ENCODE measurements around the gene SIPA1L2. TPM values are rescaled to one million over a fixed set of nuclear protein-coding genes. Genes with fewer than 3 reads are reported as not detected.
"Not testable (repeated sequence)": the region's sequence is repeated elsewhere in the genome, so short reads cannot be mapped to it uniquely, and the experiment has no call there.

SIPA1L2 gene
- total RNA-seq, 1 donor from 2014 or later: 8.0 TPM

GRCh38 chr1:232620356-232620969, 9.5 kb downstream of the SIPA1L2 start:
- DNase-seq (ENCODE audit: low read depth): peak; percentile 80
- H3K4me3 ChIP-seq (ENCODE audit: low read depth, low read length): peak overlapping the region; percentile 12
- TF ChIP-seq, protein P1, sequence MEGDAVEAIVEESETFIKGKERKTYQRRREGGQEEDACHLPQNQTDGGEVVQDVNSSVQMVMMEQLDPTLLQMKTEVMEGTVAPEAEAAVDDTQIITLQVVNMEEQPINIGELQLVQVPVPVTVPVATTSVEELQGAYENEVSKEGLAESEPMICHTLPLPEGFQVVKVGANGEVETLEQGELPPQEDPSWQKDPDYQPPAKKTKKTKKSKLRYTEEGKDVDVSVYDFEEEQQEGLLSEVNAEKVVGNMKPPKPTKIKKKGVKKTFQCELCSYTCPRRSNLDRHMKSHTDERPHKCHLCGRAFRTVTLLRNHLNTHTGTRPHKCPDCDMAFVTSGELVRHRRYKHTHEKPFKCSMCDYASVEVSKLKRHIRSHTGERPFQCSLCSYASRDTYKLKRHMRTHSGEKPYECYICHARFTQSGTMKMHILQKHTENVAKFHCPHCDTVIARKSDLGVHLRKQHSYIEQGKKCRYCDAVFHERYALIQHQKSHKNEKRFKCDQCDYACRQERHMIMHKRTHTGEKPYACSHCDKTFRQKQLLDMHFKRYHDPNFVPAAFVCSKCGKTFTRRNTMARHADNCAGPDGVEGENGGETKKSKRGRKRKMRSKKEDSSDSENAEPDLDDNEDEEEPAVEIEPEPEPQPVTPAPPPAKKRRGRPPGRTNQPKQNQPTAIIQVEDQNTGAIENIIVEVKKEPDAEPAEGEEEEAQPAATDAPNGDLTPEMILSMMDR (conservative IDR thresholded peaks at IDR 0.05; ENCODE audit: low read depth, low read length): no peak

- no peak overlapping the region for H3K4me3 ChIP-seq (ENCODE audit: low read depth, low read length)
- no peak for DNase-seq (ENCODE audit: low read depth)
- TF ChIP-seq, protein P1 (conservative IDR thresholded peaks at IDR 0.05; ENCODE audit: low read depth, low read length): no peak
These were observed 12.7 kb downstream of the SIPA1L2 start for GRCh38 chr1:232617237-232617636.

- TF ChIP-seq, protein P1 (conservative IDR thresholded peaks at IDR 0.05; ENCODE audit: low read depth, low read length): no peak
- no peak for DNase-seq (ENCODE audit: low read depth)
- no peak overlapping the region for H3K4me3 ChIP-seq (ENCODE audit: low read depth, low read length)
These were observed 14.6 kb downstream of the SIPA1L2 start for GRCh38 chr1:232615306-232615800.

GRCh38 chr1:232614811-232615210, 15.1 kb downstream of the SIPA1L2 start:
- H3K4me3 ChIP-seq (ENCODE audit: low read depth, low read length): no peak overlapping the region
- TF ChIP-seq, protein P1 (conservative IDR thresholded peaks at IDR 0.05; ENCODE audit: low read depth, low read length): no peak
- DNase-seq (ENCODE audit: low read depth): no peak

- no peak for DNase-seq (ENCODE audit: low read depth)
- H3K4me3 ChIP-seq (ENCODE audit: low read depth, low read length): no peak overlapping the region
These were observed 16.1 kb downstream of the SIPA1L2 start for GRCh38 chr1:232613752-232614381.

DNA sequence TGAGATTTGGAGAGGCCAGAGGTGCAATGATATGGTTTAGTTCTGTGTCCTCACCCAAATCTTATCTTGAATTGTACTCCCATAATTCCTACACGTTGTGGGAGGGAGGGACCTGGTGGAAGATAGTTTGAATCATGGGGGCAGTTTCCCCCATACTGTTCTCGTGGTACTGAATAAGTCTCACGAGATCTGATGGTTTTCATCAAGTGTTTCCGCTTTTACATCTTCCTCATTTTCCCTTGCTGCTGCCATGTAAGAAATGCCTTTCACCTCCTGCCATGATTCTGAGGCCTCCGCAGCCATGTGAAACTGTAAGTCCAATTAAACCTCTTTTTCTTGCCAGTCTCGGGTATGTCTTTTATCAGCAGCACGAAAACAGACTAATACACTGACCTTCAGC, 17.1 kb downstream of the SIPA1L2 start:
- not testable (repeated sequence) for H3K4me3 ChIP-seq (ENCODE audit: low read depth, low read length); DNase-seq (ENCODE audit: low read depth)

More at GRCh38 chr1:232613752-232614381, 16.1 kb downstream of the SIPA1L2 start:
- TF ChIP-seq, protein P1 (conservative IDR thresholded peaks at IDR 0.05; ENCODE audit: low read depth, low read length): no peak

DNA sequence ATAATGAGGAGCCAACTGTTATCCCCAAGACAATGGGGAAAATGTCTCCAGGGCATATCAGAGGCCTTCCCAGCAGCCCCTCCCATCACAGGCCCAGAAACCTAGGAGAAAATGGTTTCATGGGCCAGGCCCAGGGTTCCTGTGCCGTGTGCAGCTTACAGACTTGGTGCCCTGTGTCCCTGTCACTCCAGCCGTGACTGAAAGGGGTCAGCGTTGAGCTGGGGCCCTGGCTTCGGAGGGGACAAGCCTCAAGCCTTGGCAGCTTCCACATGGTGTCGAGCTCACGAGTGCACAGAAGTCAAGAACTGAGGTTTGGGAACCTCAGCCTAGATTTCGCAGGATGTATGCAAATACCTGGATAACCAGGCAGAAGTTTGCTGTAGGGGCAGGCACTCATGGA, 18.1 kb downstream of the SIPA1L2 start:
- no peak overlapping the region for H3K4me3 ChIP-seq (ENCODE audit: low read depth, low read length)
- TF ChIP-seq, protein P1 (conservative IDR thresholded peaks at IDR 0.05; ENCODE audit: low read depth, low read length): peak; percentile 12
- DNase-seq (ENCODE audit: low read depth): no peak

DNA sequence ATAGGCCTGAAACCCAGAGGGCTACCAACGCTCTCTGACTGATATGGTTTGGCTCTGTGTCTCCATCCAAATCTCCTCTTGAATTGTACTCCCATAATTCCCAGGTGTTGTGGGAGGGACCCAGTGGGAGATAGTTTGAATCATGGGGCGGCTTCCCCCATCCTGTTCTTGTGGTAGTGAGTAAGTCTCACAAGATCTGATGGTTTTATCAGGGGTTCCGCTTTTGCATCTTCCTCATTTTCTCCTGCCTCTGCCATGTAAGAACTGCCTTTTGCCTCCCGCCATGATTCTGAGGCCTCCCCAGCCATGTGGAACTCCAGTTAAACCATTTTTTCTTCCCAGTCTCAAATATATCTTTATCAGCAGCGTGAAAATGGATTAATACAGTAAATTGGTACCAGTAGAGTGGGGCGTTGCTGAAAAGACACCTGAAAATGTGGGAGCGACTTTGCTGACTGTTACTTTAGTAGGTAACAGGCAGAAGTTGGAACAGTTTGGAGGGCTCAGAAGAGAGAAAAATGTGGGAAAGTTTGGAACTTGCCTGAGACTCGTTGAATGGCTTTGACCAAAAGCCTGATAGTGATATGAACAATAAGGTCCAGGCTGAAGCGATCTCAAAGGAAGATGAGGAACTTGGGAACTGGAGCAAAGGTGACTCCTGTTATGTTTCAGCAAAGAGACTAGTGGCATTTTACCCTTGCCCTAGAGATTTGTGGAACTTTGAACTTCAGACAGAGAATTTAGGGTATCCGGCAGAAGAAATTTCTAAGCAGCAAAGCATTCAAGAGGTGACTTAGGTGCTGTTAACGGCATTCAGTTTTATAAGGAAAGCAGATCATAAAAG, 18.8 kb downstream of the SIPA1L2 start:
- not testable (repeated sequence) for H3K4me3 ChIP-seq (ENCODE audit: low read depth, low read length); DNase-seq (ENCODE audit: low read depth)

Measured in epithelial cell of proximal tubule (primary cell).